Liver (tissue), 9 donors: Measurements from ENCODE around the gene PDLIM7. TPM values are rescaled to one million over a fixed set of nuclear protein-coding genes. Genes with fewer than 3 reads are reported as not detected.
"Not testable (repeated sequence)": the region's sequence is repeated elsewhere in the genome, so short reads cannot be mapped to it uniquely, and the experiment has no call there.

ENCODE experiments used
- DNase-seq: peaks from one replicate; pipeline ENCODE4 v3.0.0-alpha.2; 2017; ENCODE audit warnings: low spot score
- H3K27ac ChIP-seq, 2 donors: one replicate each; pipeline ENCODE4 v1.7.0; 2013; ENCODE audit warnings: inconsistent platforms in 2 of 2, low read length in 2 of 2, control low read depth in 1 of 2, low read depth in 1 of 2, mild to moderate bottlenecking in 1 of 2
- H3K27me3 ChIP-seq, 4 donors: one replicate each; pipeline versions ENCODE4 v1.6.1 to v1.7.0; 2013; ENCODE audit warnings: low read length in 3 of 4, inconsistent platforms in 1 of 4, mild to moderate bottlenecking in 1 of 4, moderate library complexity in 1 of 4; ENCODE audit not compliant: control insufficient read depth in 4 of 4, insufficient read depth in 4 of 4
- H3K36me3 ChIP-seq, 4 donors: one replicate each; pipeline versions ENCODE4 v1.6.1 to v1.7.0; 2013; ENCODE audit warnings: low read length in 3 of 4, mild to moderate bottlenecking in 3 of 4, low read depth in 1 of 4, moderate library complexity in 1 of 4; ENCODE audit not compliant: control insufficient read depth in 4 of 4, insufficient read depth in 3 of 4
- H3K4me1 ChIP-seq, 4 donors: one replicate each; pipeline versions ENCODE4 v1.6.1 to v1.7.0; 2013; ENCODE audit warnings: low read length in 3 of 4, mild to moderate bottlenecking in 3 of 4, moderate library complexity in 1 of 4; ENCODE audit not compliant: control insufficient read depth in 4 of 4, insufficient read depth in 4 of 4
- H3K4me3 ChIP-seq, 3 donors: one replicate each; pipeline versions ENCODE4 v1.6.1 to v1.7.0; 2013; ENCODE audit warnings: low read length in 3 of 3, control low read depth in 1 of 3, low read depth in 1 of 3, mild to moderate bottlenecking in 1 of 3
- H3K9ac ChIP-seq, 2 donors: one replicate each; pipeline ENCODE4 v1.7.0; 2013; ENCODE audit warnings: low read length in 2 of 2, mild to moderate bottlenecking in 2 of 2, moderate library complexity in 2 of 2, control low read depth in 1 of 2, low read depth in 1 of 2
- H3K9me3 ChIP-seq, 4 donors: one replicate each; pipeline versions ENCODE4 v1.6.1 to v1.7.0; 2013; ENCODE audit warnings: low read length in 3 of 4; ENCODE audit not compliant: control insufficient read depth in 4 of 4
- EGR1 ChIP-seq, 2 donors: IDR thresholded peaks; 2 replicates each; pipeline ENCODE4 v1.6.1; 2016 to 2018; ENCODE audit warnings: antibody characterized with exemption in 2 of 2, low read depth in 2 of 2
- FOXA1 ChIP-seq: IDR thresholded peaks from 2 replicates; pipeline ENCODE4 v1.6.1; 2016; ENCODE audit warnings: antibody characterized with exemption
- FOXA2 ChIP-seq: IDR thresholded peaks from 2 replicates; pipeline ENCODE4 v1.6.1; 2016; ENCODE audit warnings: antibody characterized with exemption
- GABPA ChIP-seq, 2 donors: IDR thresholded peaks in 1 of 2; conservative IDR thresholded peaks in 1 of 2; 2 replicates each; pipeline ENCODE4 v1.6.1; 2016; ENCODE audit warnings: antibody characterized with exemption in 2 of 2, mild to moderate bottlenecking in 1 of 2, moderate library complexity in 1 of 2
- HNF4A ChIP-seq, 2 donors: conservative IDR thresholded peaks; 2 replicates each; pipeline ENCODE4 v1.6.1; 2016; ENCODE audit warnings: antibody characterized with exemption in 2 of 2, mild to moderate bottlenecking in 2 of 2
- HNF4G ChIP-seq: IDR thresholded peaks from 2 replicates; pipeline ENCODE4 v1.6.1; 2016; ENCODE audit warnings: antibody characterized with exemption
- JUND ChIP-seq, 2 donors: IDR thresholded peaks; 2 replicates each; pipeline ENCODE4 v1.6.1; 2016; ENCODE audit warnings: antibody characterized with exemption in 2 of 2
- NR2F2 ChIP-seq: IDR thresholded peaks from 2 replicates; pipeline ENCODE4 v1.6.1; 2016; ENCODE audit warnings: antibody characterized with exemption
- RAD21 ChIP-seq, 2 donors: IDR thresholded peaks; 2 replicates each; pipeline ENCODE4 v1.6.1; 2016; ENCODE audit warnings: antibody characterized with exemption in 2 of 2, mild to moderate bottlenecking in 2 of 2
- SP1 ChIP-seq: IDR thresholded peaks from 2 replicates; pipeline ENCODE4 v1.6.1; 2018; ENCODE audit warnings: antibody characterized with exemption, mild to moderate bottlenecking
- TAF1 ChIP-seq: conservative IDR thresholded peaks from 2 replicates; pipeline ENCODE4 v1.6.1; 2016; ENCODE audit warnings: antibody characterized with exemption, mild to moderate bottlenecking
- WGBS: extraction: QIAGEN DNeasy Blood & Tissue Kit; methylation state at CpG from one replicate; pipeline ENCODE4 v1.1.7; 2013; 5-methylcytosine and 5-hydroxymethylcytosine counted together
- polyA plus RNA-seq, 2 donors: library from polyadenylated mRNA; stranded (reverse) in 1 of 2; unstranded in 1 of 2; fragments of 200-250 nt in 1 of 2; fragments of >200 nt in 1 of 2; fragmentation: Nextera tagmentation in 1 of 2; extraction: Ambion mirVana in 1 of 2; gene quantifications; one replicate each; pipeline versions ENCODE4 v1.2.1 to v1.2.3, GENCODE V29; 2013 to 2015
- total RNA-seq, 2 donors: library from RNA; depleted of rRNA; stranded (reverse); fragments of >200 nt; gene quantifications; one replicate each; pipeline ENCODE4 v1.2.3, GENCODE V29; 2014
- TF ChIP-seq, protein P1 (sequence below): IDR thresholded peaks from 2 replicates; pipeline ENCODE4 v1.6.1; 2016; ENCODE audit warnings: antibody characterized with exemption
- TF ChIP-seq, protein P2 (sequence below): fragments of 150-350 bp; IDR thresholded peaks from 2 replicates; pipeline ENCODE4 v1.5.1; 2017; ENCODE audit warnings: improper control_type of control experiment, low read depth, low read length; ENCODE audit not compliant: missing input control
- TF ChIP-seq, protein P3 (sequence below): IDR thresholded peaks from 2 replicates; pipeline ENCODE4 v1.6.1; 2016; ENCODE audit warnings: antibody characterized with exemption, mild to moderate bottlenecking
- donor health status: healthy.
- donor health status: healthy.
- donor health status: healthy.
- donor health status: healthy.
- donor health status: healthy.

PDLIM7 gene
- total and polyA plus RNA-seq, 4 donors, result 5.5 to 36.0 (median 8.5) TPM

DNA sequence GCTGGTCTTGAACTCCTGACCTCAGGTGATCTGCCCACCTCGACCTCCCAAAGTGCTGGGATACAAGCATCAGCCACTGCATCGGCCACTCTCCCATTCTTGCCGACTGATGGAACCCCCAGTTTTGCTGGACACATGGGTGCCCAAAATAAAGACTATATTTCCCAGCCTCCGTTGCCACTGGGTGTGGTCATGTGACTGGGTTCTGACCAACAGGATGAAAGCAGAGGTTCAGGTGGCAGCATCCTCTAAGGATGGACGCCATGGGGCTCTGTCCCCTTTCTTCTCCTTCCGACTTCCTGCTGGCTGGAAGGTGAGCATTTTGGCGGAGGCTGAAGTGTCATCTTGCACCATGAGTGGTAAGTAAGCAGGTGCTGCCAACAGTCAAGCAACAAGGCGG lies 10.3 kb downstream of the PDLIM7 start (continued):
- TF ChIP-seq, protein P1, sequence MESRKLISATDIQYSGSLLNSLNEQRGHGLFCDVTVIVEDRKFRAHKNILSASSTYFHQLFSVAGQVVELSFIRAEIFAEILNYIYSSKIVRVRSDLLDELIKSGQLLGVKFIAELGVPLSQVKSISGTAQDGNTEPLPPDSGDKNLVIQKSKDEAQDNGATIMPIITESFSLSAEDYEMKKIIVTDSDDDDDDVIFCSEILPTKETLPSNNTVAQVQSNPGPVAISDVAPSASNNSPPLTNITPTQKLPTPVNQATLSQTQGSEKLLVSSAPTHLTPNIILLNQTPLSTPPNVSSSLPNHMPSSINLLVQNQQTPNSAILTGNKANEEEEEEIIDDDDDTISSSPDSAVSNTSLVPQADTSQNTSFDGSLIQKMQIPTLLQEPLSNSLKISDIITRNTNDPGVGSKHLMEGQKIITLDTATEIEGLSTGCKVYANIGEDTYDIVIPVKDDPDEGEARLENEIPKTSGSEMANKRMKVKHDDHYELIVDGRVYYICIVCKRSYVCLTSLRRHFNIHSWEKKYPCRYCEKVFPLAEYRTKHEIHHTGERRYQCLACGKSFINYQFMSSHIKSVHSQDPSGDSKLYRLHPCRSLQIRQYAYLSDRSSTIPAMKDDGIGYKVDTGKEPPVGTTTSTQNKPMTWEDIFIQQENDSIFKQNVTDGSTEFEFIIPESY, result no peak
- TF ChIP-seq HNF4G (no peak), RAD21 (IDR thresholded peaks at IDR 0.05) (no peak), EGR1 (IDR thresholded peaks at IDR 0.05; ENCODE audit: low read depth in 2 of 2) (no peak), GABPA (IDR thresholded peaks at IDR 0.05 in 1 of 2, conservative IDR thresholded peaks at IDR 0.05 in 1 of 2) (no peak), SP1 (no peak), FOXA2 (no peak), NR2F2 (no peak)
- TF ChIP-seq, protein P2, sequence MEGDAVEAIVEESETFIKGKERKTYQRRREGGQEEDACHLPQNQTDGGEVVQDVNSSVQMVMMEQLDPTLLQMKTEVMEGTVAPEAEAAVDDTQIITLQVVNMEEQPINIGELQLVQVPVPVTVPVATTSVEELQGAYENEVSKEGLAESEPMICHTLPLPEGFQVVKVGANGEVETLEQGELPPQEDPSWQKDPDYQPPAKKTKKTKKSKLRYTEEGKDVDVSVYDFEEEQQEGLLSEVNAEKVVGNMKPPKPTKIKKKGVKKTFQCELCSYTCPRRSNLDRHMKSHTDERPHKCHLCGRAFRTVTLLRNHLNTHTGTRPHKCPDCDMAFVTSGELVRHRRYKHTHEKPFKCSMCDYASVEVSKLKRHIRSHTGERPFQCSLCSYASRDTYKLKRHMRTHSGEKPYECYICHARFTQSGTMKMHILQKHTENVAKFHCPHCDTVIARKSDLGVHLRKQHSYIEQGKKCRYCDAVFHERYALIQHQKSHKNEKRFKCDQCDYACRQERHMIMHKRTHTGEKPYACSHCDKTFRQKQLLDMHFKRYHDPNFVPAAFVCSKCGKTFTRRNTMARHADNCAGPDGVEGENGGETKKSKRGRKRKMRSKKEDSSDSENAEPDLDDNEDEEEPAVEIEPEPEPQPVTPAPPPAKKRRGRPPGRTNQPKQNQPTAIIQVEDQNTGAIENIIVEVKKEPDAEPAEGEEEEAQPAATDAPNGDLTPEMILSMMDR, result no peak

DNA sequence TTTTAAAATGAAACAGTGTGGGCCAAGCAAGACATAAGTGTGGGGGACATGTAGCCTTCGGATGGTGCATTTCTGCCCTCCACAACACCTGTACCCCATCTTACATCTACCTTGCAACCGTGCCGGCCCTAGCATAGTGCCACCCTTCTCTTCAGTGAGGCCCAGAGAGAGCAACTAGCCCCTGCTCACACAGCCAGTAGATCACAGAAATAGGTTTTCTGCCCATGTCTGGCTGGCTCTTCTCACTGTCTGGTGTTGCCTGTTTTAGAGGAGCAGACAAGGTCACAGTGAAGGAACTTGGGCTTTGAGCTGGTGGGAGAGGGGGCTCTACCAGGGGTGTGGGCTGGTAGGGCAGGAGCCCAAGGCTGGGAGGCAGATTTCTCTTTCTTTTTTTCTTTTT lies 11.1 kb downstream of the PDLIM7 start:
- Histone ChIP-seq H3K27me3 (no peaks in the 10 kb centered on the region), H3K27ac (no peak overlapping the region), H3K36me3 (peaks cover 0 to 4% (median under 1%) of the 10 kb centered on the region in 4 donors), H3K4me1 (no peaks in the 10 kb centered on the region), H3K9me3 (no peaks in the 10 kb centered on the region), H3K9ac (no peak overlapping the region), H3K4me3 (no peak overlapping the region)
- 97% methylated on average over 3 of the region's 3 CpGs for WGBS
- TF ChIP-seq FOXA2 (no peak), HNF4G (no peak), SP1 (no peak), TAF1 (no peak), HNF4A (conservative IDR thresholded peaks at IDR 0.05) (no peak), GABPA (IDR thresholded peaks at IDR 0.05 in 1 of 2, conservative IDR thresholded peaks at IDR 0.05 in 1 of 2) (no peak), JUND (IDR thresholded peaks at IDR 0.05) (no peak), RAD21 (IDR thresholded peaks at IDR 0.05) (no peak), FOXA1 (no peak)
- TF ChIP-seq, protein P2, result no peak
- TF ChIP-seq, protein P3, sequence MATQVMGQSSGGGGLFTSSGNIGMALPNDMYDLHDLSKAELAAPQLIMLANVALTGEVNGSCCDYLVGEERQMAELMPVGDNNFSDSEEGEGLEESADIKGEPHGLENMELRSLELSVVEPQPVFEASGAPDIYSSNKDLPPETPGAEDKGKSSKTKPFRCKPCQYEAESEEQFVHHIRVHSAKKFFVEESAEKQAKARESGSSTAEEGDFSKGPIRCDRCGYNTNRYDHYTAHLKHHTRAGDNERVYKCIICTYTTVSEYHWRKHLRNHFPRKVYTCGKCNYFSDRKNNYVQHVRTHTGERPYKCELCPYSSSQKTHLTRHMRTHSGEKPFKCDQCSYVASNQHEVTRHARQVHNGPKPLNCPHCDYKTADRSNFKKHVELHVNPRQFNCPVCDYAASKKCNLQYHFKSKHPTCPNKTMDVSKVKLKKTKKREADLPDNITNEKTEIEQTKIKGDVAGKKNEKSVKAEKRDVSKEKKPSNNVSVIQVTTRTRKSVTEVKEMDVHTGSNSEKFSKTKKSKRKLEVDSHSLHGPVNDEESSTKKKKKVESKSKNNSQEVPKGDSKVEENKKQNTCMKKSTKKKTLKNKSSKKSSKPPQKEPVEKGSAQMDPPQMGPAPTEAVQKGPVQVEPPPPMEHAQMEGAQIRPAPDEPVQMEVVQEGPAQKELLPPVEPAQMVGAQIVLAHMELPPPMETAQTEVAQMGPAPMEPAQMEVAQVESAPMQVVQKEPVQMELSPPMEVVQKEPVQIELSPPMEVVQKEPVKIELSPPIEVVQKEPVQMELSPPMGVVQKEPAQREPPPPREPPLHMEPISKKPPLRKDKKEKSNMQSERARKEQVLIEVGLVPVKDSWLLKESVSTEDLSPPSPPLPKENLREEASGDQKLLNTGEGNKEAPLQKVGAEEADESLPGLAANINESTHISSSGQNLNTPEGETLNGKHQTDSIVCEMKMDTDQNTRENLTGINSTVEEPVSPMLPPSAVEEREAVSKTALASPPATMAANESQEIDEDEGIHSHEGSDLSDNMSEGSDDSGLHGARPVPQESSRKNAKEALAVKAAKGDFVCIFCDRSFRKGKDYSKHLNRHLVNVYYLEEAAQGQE, result no peak
- DNase-seq, result no peak

DNA sequence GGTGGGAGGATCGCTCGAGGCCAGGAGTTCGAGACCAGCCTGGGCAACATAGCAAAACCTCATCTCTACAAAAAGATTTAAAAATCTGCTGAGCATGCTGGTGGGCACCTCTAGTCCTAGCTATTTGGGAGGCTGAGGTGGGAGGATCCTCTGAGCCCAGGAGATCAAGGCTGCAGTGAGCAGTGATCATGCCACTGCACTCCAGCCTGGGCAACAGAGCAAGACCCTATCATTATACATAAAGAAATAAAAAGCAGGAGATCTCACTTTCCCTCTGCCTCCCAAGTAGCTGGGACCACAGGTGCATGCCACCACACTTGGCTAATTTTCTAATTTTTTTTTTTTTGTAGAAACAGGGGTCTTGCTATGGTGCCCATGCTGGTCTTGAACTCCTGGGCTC lies 11.7 kb downstream of the PDLIM7 start:
- H3K4me3 ChIP-seq, H3K27me3 ChIP-seq, H3K4me1 ChIP-seq, H3K27ac ChIP-seq, H3K9me3 ChIP-seq, H3K36me3 ChIP-seq, H3K9ac ChIP-seq, DNase-seq: not testable (repeated sequence)
- 97% methylated on average over 3 of the region's 3 CpGs for WGBS
